PC-9 (cell line): ENCODE results near the gene ATF6. TPM values are rescaled to one million over a fixed set of nuclear protein-coding genes. Genes with fewer than 3 reads are reported as not detected.
"Not testable (repeated sequence)": the region's sequence is repeated elsewhere in the genome, so short reads cannot be mapped to it uniquely, and the experiment has no call there.

ENCODE experiments used
- BruUV-seq: library from RNA; stranded (reverse); fragments of 400-500 nt; replicated peaks from 2 replicates; lab custom pipeline; 2021; lab: Mats Ljungman, UMichigan
- CTCF ChIA-PET: fragments of 300-600 bp; sonication (Branson Sonifier 250); formaldehyde crosslinking; loops from one replicate; lab custom pipeline; 2022; ENCODE audit warnings: antibody characterized with exemption; lab: Charles Lee
- POLR2A ChIA-PET: fragments of 300-600 bp; sonication (Branson Sonifier 250); formaldehyde crosslinking; loops from one replicate; lab custom pipeline; 2022; ENCODE audit warnings: antibody characterized with exemption; ENCODE audit not compliant: unreplicated experiment; lab: Charles Lee
- DNase-seq, 2 experiments: peaks; one replicate each; pipeline versions ENCODE4 v3.0.0 to v3.0.0-alpha.2; 2015 to 2022; ENCODE audit warnings: mixed read lengths in 1 of 2
- H2AFZ ChIP-seq: fragments of 200-600 bp; sonication (generic); 2 replicates; pipeline ENCODE4 v1.8.1; 2017; ENCODE audit warnings: antibody characterized with exemption
- H3F3A ChIP-seq: fragments of 200-600 bp; sonication (generic); 2 replicates; pipeline ENCODE4 v1.8.1; 2017; ENCODE audit warnings: antibody characterized with exemption, mild to moderate bottlenecking, low read depth; ENCODE audit not compliant: insufficient read depth
- H3K27ac ChIP-seq: fragments of 200-600 bp; sonication (generic); 2 replicates; pipeline ENCODE4 v1.6.1; 2016; ENCODE audit warnings: mixed run types
- H3K27me3 ChIP-seq: fragments of 200-600 bp; sonication (generic); 2 replicates; pipeline ENCODE4 v1.6.1; 2016; ENCODE audit warnings: low read depth, mixed run types; ENCODE audit not compliant: insufficient read depth
- H3K36me3 ChIP-seq: fragments of 200-600 bp; sonication (generic); 2 replicates; pipeline ENCODE4 v1.6.1; 2016; ENCODE audit warnings: low read depth, mixed run types
- H3K4me1 ChIP-seq: fragments of 200-600 bp; sonication (generic); replicated peaks from 2 replicates; pipeline ENCODE4 v1.6.1; 2016; ENCODE audit warnings: mixed run types; ENCODE audit not compliant: insufficient read depth
- H3K4me2 ChIP-seq: fragments of 200-600 bp; sonication (generic); 2 replicates; pipeline ENCODE4 v1.6.1; 2017; ENCODE audit warnings: mixed run types
- H3K4me3 ChIP-seq: fragments of 200-600 bp; sonication (generic); 2 replicates; pipeline ENCODE4 v1.6.1; 2016; ENCODE audit warnings: mixed run types
- H3K79me2 ChIP-seq: fragments of 200-600 bp; sonication (generic); 2 replicates; pipeline ENCODE4 v1.6.1; 2017; ENCODE audit warnings: low read depth, mixed run types
- H3K9me2 ChIP-seq: fragments of 200-600 bp; sonication (generic); 2 replicates; pipeline ENCODE4 v1.8.1; 2017; ENCODE audit warnings: mild to moderate bottlenecking; ENCODE audit not compliant: insufficient read depth
- H3K9me3 ChIP-seq: fragments of 200-600 bp; sonication (generic); 2 replicates; pipeline ENCODE4 v1.8.1; 2016; ENCODE audit warnings: low read depth; ENCODE audit not compliant: insufficient read depth
- H4K20me1 ChIP-seq: fragments of 200-600 bp; sonication (generic); 2 replicates; pipeline ENCODE4 v1.8.1; 2017; ENCODE audit not compliant: insufficient read depth
- EZH2 ChIP-seq: fragments of 200-600 bp; sonication (generic); IDR thresholded peaks from 2 replicates; pipeline ENCODE4 v1.8.0; 2017; ENCODE audit warnings: antibody characterized with exemption, low read depth
- intact Hi-C: fragments of 100-400 bp; cut with micrococcal nuclease; formaldehyde crosslinking; loops from one replicate; pipeline ENCODE4 v1.10.0; 2022; ENCODE audit not compliant: unreplicated experiment
- total RNA-seq: library from RNA; stranded (reverse); gene quantifications from 2 replicates; pipeline ENCODE4 v1.2.3, GENCODE V29; 2021
- TF ChIP-seq, protein P1 (sequence below): fragments of 200-600 bp; sonication (generic); conservative IDR thresholded peaks from 2 replicates; pipeline ENCODE4 v1.6.1; 2017; ENCODE audit warnings: mixed run types, antibody characterized with exemption, mild to moderate bottlenecking, moderate library complexity

ATF6 gene
- total RNA-seq, 1 experiment from 2014 or later: 19.5 TPM

DNA sequence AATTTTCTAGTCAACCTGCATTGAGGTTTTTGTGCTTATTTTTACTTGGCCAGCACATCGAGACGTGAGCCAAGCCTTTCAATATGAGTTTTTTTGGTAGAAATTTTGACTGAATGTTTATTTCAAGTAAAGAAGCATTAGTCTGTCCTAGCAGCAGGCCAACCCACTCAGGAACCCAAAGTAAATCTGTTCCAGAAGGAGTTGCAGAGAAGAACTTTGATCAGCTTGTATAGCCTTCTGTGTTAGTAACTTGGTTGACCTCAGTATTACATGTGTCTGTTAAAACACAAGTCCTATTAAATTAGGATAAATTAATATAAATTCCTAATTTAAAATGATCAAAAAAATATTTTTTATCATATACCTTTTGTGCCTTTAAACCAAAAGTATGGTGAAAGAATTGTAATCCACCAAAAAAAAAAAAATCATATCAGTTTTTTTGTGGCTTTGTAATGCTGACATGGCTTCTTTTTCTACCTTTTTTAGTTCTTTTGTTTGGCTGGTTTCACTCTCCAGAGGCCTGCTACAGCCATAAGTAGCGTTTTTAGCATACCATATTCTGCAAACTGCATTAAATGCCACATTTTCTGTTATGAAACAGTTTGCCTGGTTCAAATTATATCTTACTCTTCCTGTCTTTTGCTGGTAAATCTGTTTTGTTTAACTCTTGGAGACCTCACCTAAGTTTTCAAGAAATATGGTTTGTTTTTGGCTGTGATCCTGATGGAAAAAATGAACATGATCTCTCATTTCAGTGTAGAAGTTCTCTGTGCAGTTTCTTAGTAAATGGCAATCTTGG is 39.5 kb downstream of the ATF6 start:
- no peak for DNase-seq
- Histone ChIP-seq H4K20me1 (no peaks in the 10 kb centered on the region), H3K4me1 (no peaks in the 10 kb centered on the region), H3K4me3 (no peak overlapping the region), H3F3A (no peaks in the 10 kb centered on the region), H2AFZ (no peak overlapping the region), H3K27ac (no peak overlapping the region), H3K27me3 (no peaks in the 10 kb centered on the region), H3K4me2 (no peak overlapping the region), H3K36me3 (peaks cover 15% of the 10 kb centered on the region; the same call in 1 of the 2 replicates), H3K79me2 (no peaks in the 10 kb centered on the region), H3K9me2 (no peaks in the 10 kb centered on the region), H3K9me3 (no peaks in the 10 kb centered on the region)
- no TSS peak for BruUV-seq
- ChIA-PET POLR2A (no interaction called here), CTCF (no interaction called here)
- TF ChIP-seq EZH2: no peak
- TF ChIP-seq, protein P1, sequence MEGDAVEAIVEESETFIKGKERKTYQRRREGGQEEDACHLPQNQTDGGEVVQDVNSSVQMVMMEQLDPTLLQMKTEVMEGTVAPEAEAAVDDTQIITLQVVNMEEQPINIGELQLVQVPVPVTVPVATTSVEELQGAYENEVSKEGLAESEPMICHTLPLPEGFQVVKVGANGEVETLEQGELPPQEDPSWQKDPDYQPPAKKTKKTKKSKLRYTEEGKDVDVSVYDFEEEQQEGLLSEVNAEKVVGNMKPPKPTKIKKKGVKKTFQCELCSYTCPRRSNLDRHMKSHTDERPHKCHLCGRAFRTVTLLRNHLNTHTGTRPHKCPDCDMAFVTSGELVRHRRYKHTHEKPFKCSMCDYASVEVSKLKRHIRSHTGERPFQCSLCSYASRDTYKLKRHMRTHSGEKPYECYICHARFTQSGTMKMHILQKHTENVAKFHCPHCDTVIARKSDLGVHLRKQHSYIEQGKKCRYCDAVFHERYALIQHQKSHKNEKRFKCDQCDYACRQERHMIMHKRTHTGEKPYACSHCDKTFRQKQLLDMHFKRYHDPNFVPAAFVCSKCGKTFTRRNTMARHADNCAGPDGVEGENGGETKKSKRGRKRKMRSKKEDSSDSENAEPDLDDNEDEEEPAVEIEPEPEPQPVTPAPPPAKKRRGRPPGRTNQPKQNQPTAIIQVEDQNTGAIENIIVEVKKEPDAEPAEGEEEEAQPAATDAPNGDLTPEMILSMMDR: no peak
- intact Hi-C loops: loop anchor here (2.0 kb wide), 1 partner anchor 19 kb away; no protein-coding TSS in a partner anchor

DNA sequence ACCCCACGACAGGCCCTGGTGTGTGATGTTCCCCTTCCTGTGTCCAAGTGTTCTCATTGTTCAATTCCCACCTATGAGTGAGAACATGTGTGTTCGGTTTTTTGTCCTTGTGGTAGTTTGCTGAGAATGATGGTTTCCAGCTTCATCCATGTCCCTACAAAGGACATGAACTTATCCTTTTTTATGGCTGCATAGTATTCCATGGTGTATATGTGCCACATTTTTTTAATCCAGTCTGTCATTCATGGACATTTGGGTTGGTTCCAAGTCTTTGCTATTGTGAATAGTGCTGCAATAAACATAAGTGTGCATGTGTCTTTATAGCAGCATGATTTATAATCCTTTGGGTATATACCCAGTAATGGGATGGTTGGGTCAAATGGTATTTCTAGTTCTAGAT is 43.1 kb downstream of the ATF6 start:
- H2AFZ ChIP-seq, intact Hi-C loops, H3F3A ChIP-seq, H3K9me2 ChIP-seq, H3K4me3 ChIP-seq, BruUV-seq, H3K4me1 ChIP-seq, H3K27ac ChIP-seq, POLR2A ChIA-PET, DNase-seq, H3K4me2 ChIP-seq, H4K20me1 ChIP-seq, H3K79me2 ChIP-seq, CTCF ChIA-PET, H3K27me3 ChIP-seq, H3K9me3 ChIP-seq: not testable (repeated sequence)
- H3K36me3 ChIP-seq: peaks cover 22% of the 10 kb centered on the region; the same call in 1 of the 2 replicates

DNA sequence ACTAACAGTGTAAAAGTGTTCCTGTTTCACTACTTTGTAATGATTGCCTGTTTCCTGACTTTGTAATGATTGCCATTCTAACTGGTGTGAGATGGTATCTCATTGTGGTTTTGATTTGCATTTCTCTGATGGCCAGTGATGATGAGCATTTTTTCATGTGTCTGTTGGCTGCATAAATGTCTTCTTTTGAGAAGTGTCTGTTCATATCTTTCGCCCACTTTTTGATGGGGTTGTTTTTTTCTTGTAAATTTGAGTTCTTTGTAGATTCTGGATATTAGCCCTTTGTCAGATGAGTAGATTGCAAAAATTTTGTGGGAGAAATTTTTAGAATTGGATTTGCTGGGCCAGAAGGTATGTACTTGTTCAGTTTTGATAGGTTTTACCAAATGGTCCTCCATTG is 43.5 kb downstream of the ATF6 start:
- intact Hi-C loops, H3K4me1 ChIP-seq, H3F3A ChIP-seq, H3K27ac ChIP-seq, POLR2A ChIA-PET, H3K79me2 ChIP-seq, CTCF ChIA-PET, BruUV-seq, H3K4me2 ChIP-seq, H3K4me3 ChIP-seq, H3K27me3 ChIP-seq, DNase-seq, H2AFZ ChIP-seq, H4K20me1 ChIP-seq, H3K9me3 ChIP-seq, H3K9me2 ChIP-seq: not testable (repeated sequence)
- peaks cover 22% of the 10 kb centered on the region; the same call in 1 of the 2 replicates for H3K36me3 ChIP-seq

DNA sequence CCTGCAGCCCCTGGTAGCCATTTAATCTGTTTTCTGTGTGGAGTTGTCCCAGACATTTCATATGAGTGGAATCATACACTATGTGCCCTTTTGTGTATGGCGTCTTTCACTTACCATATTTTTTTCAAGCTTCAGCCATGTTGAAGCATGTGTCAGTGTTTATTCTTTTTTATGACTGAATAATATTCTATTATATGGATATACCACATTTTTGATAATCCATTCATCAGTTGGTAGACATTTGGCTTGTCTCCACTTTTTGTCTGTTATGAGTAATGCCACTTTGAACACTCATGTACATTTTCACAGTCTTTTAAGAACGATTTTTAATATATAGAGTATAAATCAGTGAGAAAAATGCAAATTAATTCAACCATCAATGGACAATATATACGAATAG is 44.7 kb downstream of the ATF6 start:
- Histone ChIP-seq H3K4me3 (no peak overlapping the region), H3K79me2 (no peaks in the 10 kb centered on the region), H3K27me3 (no peaks in the 10 kb centered on the region), H3K4me1 (no peaks in the 10 kb centered on the region), H3K36me3 (peaks cover 21% of the 10 kb centered on the region; the same call in 1 of the 2 replicates), H4K20me1 (peaks cover 4% of the 10 kb centered on the region; the same call in 1 of the 2 replicates), H3F3A (no peaks in the 10 kb centered on the region), H3K9me3 (no peaks in the 10 kb centered on the region), H3K4me2 (no peak overlapping the region), H3K27ac (no peak overlapping the region), H2AFZ (no peak overlapping the region), H3K9me2 (no peaks in the 10 kb centered on the region; the same call in 1 of the 2 replicates)
- CTCF ChIA-PET: no interaction called here
- intact Hi-C loops: no loop called here
- no peak for DNase-seq
- no peak for TF ChIP-seq EZH2
- TF ChIP-seq, protein P1: no peak
- no TSS peak for BruUV-seq
- POLR2A ChIA-PET: interaction anchor here (0.6 kb wide), 1 partner anchor 318 kb away, joined by 4 read pairs; no protein-coding TSS in a partner anchor
